ENCODE results near the gene BDNF.

BDNF gene

GRCh38 chr11:27625347-27625912 lies 74.8 kb downstream of the BDNF start:
- no peak for DNase-seq

- DNase-seq, result no peak
Measured at GRCh38 chr11:27623945-27624523, 76.2 kb downstream of the BDNF start.

- DNase-seq, result no peak
Measured at GRCh38 chr11:27622541-27623300, 77.5 kb downstream of the BDNF start.

- no peak for DNase-seq
Measured at GRCh38 chr11:27621405-27622161, 78.7 kb downstream of the BDNF start.

GRCh38 chr11:27619763-27620335 lies 80.4 kb downstream of the BDNF start:
- no peak for DNase-seq

GRCh38 chr11:27619039-27619574 lies 81.1 kb downstream of the BDNF start:
- peak; percentile 5 for DNase-seq

- peak; percentile 56 for DNase-seq
Measured at GRCh38 chr11:27618281-27618915, 81.9 kb downstream of the BDNF start.

- no peak for DNase-seq
Measured at GRCh38 chr11:27616711-27617110, 83.5 kb downstream of the BDNF start.

- no peak for DNase-seq
Measured at GRCh38 chr11:27615833-27616232, 84.4 kb downstream of the BDNF start.

- no peak for DNase-seq
Measured at GRCh38 chr11:27614092-27614491, 86.2 kb downstream of the BDNF start.

- DNase-seq, result no peak
Measured at GRCh38 chr11:27612932-27613880, 87.0 kb downstream of the BDNF start.

GRCh38 chr11:27611947-27612455 lies 88.3 kb downstream of the BDNF start:
- no peak for DNase-seq

GRCh38 chr11:27611390-27611789 lies 88.9 kb downstream of the BDNF start:
- DNase-seq, result no peak

GRCh38 chr11:27610946-27611345 lies 89.3 kb downstream of the BDNF start:
- no peak for DNase-seq

GRCh38 chr11:27610280-27610679 lies 90.0 kb downstream of the BDNF start:
- DNase-seq, result no peak

GRCh38 chr11:27608951-27609350 lies 91.3 kb downstream of the BDNF start:
- DNase-seq, result no peak

GRCh38 chr11:27605422-27605821 lies 94.8 kb downstream of the BDNF start:
- DNase-seq, result no peak
